NB4 (cell line): ENCODE data around the gene CLSTN1.

Experiments
- DNase-seq: peaks from one replicate; pipeline ENCODE4 v3.0.0; 2010; ENCODE audit warnings: low read depth
- H3K4me3 ChIP-seq: one replicate; pipeline ENCODE4 v1.5.1; 2011; ENCODE audit warnings: mild to moderate bottlenecking, low read depth, low read length, moderate library complexity
- MYC ChIP-seq: IDR thresholded peaks from 2 replicates; pipeline ENCODE4 v1.6.1; 2011; ENCODE audit warnings: low read depth, low read length
- POLR2A ChIP-seq: IDR thresholded peaks from 2 replicates; pipeline ENCODE4 v1.6.1; 2011; ENCODE audit warnings: mild to moderate bottlenecking; ENCODE audit not compliant: insufficient read length; ENCODE audit errors: extremely low read depth
- TF ChIP-seq, protein P1 (sequence below): IDR thresholded peaks from 2 replicates; pipeline ENCODE4 v1.6.1; 2011; ENCODE audit warnings: low read depth, low read length
- TF ChIP-seq, protein P2 (sequence below): IDR thresholded peaks from one replicate; pipeline ENCODE4 v1.5.1; 2012; ENCODE audit warnings: low read depth, low read length

CLSTN1 gene

DNA sequence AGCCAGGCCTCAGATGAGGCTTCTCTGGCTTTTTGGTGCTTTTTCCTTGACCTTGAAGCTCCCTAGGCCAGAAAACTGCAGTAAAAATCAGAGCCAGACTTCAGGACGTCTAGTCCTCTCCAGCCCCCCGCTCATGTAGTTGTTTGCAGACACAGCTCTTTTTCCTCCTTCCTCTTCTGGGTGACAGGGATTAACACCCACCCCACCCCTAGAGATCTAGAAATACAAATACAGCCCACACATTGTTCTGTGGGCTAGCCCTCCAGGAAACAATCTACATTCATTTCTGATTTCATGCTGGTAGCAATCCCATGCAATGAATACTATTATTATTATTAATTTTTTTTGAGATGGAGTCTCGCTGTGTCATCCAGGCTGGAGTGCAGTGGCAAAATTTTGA, 9.9 kb upstream of the CLSTN1 start:
- no peak overlapping the region for H3K4me3 ChIP-seq
- TF ChIP-seq, protein P1, sequence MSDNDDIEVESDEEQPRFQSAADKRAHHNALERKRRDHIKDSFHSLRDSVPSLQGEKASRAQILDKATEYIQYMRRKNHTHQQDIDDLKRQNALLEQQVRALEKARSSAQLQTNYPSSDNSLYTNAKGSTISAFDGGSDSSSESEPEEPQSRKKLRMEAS = no peak
- TF ChIP-seq POLR2A = no peak
- no peak for DNase-seq

DNA sequence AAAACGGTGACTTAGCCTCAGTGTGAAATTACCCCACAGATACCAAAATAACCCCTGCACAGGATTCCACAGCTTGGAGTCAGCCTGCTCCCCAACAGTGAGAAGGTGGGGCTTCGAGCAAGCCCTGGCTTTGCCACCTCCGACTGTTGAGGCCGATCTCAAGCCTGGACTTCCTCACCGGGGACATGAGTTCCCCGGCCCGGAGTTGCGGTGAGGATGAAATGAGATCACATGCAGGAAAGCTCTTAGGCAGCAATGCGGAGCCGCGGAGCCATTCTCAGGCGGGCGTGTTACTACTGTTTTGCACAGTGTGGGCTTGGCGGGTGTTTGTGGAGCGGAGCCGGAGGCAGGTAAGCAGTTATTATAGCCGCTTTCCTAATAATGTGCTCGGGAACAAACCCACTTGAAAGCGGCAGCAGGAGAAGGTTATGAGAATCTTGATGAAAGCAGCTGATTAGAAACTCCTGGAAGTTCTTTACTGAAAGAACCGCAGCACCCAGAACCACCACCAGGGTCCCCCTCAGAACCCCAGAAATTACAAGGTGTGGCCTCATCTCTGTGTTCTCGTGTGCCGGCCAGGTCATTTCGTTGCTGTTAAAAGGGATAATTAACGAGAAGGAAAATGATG, 3.9 kb upstream of the CLSTN1 start:
- H3K4me3 ChIP-seq = no peak overlapping the region

GRCh38 chr1:9826616-9827015, 2.9 kb upstream of the CLSTN1 start:
- TF ChIP-seq, protein P1 = no peak
- TF ChIP-seq MYC = no peak
- TF ChIP-seq, protein P2, sequence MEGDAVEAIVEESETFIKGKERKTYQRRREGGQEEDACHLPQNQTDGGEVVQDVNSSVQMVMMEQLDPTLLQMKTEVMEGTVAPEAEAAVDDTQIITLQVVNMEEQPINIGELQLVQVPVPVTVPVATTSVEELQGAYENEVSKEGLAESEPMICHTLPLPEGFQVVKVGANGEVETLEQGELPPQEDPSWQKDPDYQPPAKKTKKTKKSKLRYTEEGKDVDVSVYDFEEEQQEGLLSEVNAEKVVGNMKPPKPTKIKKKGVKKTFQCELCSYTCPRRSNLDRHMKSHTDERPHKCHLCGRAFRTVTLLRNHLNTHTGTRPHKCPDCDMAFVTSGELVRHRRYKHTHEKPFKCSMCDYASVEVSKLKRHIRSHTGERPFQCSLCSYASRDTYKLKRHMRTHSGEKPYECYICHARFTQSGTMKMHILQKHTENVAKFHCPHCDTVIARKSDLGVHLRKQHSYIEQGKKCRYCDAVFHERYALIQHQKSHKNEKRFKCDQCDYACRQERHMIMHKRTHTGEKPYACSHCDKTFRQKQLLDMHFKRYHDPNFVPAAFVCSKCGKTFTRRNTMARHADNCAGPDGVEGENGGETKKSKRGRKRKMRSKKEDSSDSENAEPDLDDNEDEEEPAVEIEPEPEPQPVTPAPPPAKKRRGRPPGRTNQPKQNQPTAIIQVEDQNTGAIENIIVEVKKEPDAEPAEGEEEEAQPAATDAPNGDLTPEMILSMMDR = no peak
- TF ChIP-seq POLR2A = no peak
- no peak for DNase-seq
- no peak overlapping the region for H3K4me3 ChIP-seq

More for the DNA sequence above, 3.9 kb upstream of the CLSTN1 start:
- TF ChIP-seq, protein P2 = peak; percentile 29
- no peak for TF ChIP-seq MYC
- DNase-seq = peak; percentile 26

- TF ChIP-seq POLR2A (no peak), MYC (no peak)
- no peak for DNase-seq
- no peak overlapping the region for H3K4me3 ChIP-seq
Measured at GRCh38 chr1:9826087-9826486, 2.3 kb upstream of the CLSTN1 start.

- H3K4me3 ChIP-seq = no peak overlapping the region
- DNase-seq = peak; percentile 70
- TF ChIP-seq, protein P2 = no peak
Measured at GRCh38 chr1:9825093-9826074, 1.6 kb upstream of the CLSTN1 start.

GRCh38 chr1:9824702-9825089, 931 bp upstream of the CLSTN1 start:
- DNase-seq = no peak
- no peak overlapping the region for H3K4me3 ChIP-seq
- TF ChIP-seq, protein P1 = no peak
- TF ChIP-seq, protein P2 = no peak
- no peak for TF ChIP-seq POLR2A
- no peak for TF ChIP-seq MYC

DNA sequence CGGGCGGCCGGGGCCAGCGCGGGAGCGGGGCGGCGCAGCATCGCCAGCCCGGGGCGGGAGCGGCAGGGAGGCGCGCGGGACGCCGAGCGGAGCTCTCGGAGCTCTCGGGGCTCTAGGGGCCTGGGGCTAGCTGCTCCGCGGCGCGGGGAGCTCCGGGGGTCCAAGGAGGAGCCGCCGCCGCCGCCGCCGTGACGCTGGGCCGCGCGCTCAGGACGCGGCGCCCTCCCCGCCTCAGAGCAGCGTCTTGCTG, 147 bp downstream of the CLSTN1 start:
- TF ChIP-seq MYC = 0 out of 2 replicates have a peak, but pooled peaks have one; percentile 2
- TF ChIP-seq POLR2A = peak; percentile 47
- TF ChIP-seq, protein P1 = no peak
- no peak for DNase-seq
- peak overlapping the region; percentile 78 for H3K4me3 ChIP-seq
